Activated T-cell treated with anti-CD3 and anti-CD28 coated beads for 24 hours (primary cell): ENCODE results near the gene KRT33A.
"Not testable (repeated sequence)": the region's sequence is repeated elsewhere in the genome, so short reads cannot be mapped to it uniquely, and the experiment has no call there.

ENCODE experiments used
- DNase-seq: peaks from one replicate; pipeline ENCODE4 v3.0.0-alpha.2; 2020; ENCODE audit warnings: low read depth

KRT33A gene

DNA sequence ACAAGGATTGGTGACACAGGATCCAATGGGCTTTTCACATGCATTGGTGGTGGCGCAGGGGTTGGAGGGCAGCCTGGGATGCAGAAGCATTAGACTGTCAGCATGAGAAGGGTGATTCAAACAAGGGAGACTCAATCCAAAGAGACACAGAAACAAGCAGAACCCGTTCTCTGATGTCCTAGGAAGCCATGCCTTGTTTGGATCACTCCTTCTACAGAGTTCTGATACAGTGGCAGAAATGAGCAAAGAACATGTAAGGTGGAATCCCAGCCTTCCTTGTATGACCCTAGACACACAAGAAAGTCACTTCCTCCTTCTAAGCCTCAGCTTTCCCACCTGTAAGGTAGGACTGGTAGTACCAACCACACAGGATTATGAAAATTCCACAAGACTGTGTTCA, 13.3 kb upstream of the KRT33A start:
- no peak for DNase-seq

DNA sequence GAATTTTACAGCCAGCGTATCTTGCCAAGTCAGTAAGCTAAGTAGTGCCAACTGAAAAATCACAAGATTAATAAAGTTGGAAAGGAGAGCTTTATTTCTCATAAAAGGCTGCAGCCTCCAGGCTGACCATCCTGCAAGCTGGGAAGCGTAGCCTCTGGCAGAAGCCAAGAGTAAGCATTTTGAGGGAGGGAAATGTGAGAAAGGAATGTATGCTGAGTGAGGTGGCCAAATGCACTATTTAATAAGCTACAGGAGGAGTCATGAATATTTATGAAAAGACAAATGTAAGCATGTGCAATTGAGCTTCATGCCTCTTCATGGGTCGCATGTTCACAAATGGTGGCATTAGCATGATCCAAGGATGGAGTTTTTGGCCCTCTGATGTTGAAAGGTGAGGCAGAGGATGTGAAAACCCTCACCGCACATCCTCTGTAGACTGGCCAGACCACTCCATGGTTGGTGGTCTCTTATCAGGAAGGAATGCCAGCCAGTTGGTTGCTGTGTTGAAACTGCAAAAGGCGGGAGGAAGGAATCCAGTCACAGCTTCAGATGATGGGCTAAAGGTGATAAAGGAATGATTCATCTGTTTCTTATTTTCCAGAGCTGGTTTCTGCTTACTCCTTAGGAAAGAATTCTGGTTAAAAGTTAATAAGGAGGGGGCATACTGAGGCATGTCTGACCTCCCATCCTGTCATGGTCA, 9.8 kb upstream of the KRT33A start:
- DNase-seq: no peak

DNA sequence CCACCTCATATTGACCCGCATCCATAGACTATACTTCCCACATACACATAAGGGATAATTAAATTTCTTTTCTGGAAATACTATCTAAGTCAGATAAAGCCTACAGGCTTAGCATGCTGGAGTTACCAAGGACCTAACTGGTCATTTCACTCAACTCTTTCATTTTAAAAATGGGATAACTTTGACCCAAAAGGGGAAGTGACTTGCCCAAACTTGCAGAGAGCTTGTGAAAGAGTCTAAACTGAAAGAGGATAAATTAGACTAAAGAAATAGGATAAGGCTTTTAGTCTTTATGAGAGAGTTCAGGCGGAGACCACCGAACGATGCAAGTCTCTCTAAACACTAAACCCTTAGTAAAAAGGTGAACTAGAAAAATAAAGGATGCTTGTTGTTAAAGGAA, 3.9 kb upstream of the KRT33A start:
- no peak for DNase-seq

DNA sequence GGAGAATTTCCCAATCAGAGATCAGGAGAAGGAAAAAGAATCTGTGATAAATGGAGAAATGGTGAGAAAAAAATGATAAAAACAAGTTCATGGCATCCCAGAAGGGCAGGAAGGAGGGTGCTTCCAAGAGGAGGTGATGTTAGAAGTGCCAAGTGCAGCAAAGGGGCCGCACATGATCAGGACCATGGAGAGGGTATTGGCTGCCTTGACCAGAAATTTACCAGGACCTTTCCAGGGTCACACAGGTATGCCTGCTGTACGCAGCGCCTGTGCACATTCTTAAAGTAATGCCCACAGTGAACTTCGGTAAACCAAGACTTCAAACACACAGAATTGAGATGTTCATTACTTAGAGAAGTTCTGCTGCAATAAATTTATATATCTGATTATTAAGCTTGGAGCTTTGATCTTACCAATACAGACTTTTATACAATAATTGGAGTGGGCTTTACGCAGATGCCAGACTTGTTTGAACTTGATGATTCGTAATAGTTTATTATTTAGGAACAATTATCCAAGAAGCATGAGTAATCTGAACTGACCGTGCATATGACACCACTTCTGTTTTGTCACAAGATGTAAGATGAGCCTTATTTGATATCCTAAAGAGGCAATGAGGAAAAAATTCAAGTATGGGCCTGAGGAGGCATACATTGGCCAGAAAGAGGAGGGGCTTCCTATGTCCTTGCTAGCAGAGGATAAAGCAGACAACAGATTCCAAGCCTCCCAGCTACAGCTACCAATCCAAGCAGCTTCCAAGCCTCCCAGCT, 2.2 kb upstream of the KRT33A start:
- DNase-seq: no peak

DNA sequence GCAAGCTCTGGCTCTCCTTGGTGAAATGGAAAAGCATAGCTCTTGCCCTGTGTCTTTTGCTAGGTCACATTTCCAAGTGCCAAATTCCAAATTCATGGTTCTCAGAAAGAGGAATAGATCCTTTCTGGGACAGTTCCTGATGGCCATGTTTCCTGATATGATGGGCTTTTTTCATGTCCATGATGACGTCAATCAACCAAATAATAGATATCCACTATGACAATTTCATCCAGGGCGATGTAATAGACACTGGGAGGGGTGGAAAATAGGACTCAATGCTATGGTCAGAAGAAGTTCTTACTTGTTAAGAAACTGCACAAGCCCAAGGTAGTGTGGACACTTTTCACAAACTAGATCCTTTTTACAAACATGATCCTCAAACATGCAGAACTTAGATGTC, 549 bp upstream of the KRT33A start:
- no peak for DNase-seq

DNA sequence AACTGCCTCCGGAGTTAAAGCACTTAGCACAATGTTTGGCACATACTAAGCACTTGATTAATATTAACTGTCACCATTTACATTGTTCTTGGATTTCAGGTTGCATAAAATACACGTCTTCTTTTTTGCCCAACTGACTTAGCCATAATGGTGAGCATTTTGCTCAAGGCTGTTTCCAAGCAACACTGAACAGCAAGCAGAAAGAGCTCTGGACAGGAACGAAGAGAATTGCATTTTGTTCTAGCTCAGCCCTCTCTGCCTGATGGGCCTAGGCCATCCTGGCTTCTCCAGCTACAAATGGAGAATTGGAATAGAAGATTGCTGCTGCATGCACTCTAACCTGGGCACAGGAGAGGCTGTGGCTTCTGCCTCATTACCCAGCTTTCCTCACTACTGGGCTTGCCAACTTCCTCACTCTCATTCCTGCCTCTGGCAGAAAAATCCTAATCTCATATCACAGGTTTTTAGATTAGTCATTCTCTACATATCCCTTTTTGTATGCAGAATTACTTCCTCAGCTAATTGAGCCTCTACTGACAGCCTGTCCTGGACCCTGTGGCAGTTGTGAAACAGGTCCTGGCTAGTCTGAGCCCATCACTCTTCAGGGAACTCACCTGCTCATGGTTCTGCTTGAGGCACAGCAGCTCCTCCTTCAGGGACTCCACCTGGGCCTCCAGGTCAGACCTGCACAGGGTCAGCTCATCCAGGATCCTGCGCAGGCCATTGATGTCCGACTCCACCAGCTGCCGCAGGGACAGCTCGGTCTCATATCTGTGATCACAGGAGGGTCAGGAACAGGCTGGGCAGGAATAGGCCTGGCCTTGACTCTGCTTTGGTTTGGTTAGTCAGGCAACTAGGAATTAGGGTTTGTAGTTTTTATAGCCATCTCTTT, 2.5 kb downstream of the KRT33A start:
- DNase-seq: no peak

DNA sequence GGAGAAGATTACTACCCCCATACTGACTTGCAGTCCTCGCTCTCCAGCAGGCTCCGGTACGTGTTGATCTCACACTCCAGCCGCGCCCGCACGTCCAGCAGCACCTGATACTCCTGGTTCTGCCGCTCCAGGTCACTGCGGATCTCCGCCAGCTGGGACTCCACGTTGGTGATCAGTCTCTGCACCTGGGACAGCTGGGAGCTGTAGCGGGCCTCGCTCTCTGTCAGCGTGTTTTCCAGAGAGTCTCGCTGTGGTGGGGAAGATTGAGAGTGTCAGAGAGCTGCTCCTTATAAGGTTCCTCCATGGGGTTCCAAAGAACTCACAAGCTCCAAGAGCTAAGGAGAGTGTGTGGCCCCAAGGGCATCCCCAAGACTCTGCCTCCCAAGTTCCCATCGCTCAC, 4.2 kb downstream of the KRT33A start:
- DNase-seq: not testable (repeated sequence)

DNA sequence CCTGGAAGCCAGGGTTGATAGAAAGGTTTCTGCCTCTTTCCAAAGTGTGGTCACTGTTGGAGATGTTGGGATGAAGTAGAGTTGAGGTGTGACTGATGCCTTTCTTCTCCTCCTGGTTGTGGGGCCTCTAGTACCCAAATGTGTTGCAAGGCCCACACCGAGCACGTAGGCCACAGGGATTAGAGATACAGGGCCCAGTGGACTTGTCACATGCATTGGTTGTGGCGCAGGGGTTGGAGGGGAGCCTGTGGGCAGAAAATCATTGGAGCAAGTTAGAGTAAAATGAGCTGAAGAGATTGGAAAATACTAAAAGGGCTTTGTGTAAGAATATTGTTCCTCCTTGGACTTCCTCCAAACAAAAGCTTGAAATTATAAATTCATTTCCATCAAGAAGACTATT, 4.6 kb downstream of the KRT33A start:
- no peak for DNase-seq

DNA sequence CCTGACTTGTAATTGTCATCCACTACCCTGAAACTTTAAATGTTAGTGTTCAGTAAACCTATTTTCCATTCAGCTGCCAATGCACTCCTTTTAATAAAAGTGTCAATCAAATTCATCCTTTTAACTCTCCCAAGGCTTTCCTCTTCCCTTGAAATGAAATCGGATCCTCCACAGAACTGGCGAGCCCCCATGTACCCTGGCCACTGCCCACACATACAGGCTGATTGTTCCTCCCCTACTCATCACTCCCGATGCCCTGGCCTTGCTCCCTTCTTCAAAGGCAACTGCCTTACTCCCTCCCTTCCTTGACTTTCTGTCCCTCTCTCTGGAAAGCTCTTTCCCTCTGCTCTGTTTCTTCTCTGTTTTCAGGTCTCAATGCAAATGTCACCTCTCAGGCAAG, 7.6 kb downstream of the KRT33A start:
- DNase-seq: no peak

DNA sequence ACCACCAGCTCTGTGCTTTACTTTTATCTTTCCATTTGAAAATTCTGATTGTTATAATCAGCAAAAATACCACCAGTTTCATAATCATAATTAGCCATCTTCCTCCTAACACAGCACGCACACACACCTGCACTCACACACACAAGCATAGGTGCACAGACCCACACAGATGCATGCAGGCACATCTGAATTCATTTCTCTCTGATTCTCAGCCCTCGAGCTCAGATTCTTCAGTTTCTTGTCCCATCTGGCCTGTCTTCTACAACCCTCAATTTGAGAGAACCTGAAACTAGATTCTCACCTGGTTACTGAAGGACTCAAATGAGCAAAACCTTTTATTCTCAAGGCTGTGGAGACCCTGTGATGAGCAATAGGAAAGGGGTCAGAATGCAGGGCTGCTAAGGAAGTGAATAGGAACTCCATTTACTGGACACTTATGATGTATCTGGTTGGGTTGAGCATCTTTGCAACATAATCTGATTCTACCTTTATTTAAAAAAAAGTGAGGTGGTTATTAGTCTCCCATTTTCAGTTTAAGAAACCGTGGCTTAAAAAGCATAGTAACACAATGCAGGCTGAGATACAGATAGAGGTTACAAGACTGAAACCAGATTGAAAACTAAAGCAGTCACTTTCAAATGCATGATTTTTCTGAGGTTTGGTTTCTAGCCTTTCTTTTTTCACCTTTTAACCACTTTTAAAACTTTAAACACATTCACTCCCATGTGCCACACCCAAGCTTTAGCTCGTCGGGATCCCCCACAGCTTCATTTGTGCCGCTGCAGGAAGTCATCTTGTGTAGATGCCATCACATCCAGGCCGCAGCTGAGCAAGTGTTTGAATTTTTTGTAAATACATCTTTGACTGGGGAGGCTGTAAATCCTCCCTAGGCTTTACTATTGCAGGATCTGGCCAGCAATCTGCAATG, 9.4 kb downstream of the KRT33A start:
- peak; percentile 27 for DNase-seq

DNA sequence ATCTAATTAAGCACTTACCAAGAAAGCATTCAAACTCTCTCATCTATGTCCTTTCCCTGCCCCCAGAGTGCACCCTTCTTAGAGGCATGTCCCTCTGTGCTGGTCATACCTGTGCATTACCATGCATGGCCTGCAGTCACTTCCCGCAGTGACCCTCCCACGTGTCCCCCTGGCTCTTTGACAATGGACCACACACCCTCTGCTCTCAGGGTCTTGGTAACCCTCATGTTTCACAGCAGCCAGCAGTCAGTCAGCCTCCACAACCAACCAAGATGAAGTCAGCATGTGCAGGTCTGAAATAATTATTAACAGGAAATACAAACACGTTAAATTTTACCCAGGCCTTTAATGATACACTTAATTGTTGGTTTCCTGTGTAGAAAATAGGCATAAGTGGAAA, 10.1 kb downstream of the KRT33A start:
- DNase-seq: no peak

DNA sequence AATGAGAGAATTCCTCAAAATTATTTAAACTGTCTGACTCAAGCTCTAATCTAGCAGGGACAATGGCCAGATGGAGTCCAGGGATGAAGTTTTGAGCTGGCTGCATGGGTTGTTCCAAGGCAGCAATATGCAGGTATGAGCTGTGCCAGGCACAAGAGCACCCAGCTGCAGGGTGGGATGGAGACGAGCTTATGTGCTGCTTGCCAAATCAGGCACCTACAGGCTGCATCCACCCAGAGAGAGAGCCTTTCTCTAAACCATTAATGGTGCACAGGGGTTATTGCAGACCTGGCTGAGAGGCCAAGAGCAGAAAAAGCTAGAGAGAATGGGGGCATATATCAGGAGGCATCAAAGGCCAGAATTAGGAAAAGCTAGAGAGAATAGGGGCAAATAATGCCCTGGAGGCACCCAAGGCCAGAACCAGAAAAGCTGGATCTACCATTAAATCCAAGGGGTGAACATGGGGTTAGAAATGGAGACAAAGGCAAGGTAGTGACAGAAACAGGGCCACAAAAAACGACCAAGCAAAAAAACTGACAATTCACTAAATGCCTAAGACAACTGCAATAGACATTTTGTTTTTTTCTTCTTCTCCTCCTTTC, 11.0 kb downstream of the KRT33A start:
- no peak for DNase-seq

DNA sequence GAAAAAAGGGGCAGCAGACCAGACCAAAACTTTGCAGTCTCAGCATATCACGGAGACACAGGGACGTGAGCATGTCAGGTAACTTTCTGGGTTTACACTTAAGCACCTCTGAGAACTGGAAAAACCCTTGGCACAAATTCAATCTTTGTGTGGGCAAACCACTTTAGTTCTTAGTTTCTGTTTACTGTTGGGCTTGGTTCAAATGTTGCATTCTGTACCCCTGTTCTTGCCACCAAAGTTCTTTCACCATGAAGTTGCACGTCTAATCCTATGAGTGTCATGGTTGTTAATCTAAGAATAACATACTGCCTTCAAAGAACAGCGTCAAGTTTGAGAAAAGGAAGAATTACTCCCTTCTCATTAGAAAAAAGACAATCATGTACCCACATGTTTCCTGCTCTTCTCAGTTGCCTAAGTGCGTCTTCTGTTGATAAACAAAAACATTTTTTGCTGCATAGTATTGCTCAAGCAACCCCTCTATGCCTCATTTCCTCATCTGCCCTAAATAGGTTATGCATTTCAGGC, 11.6 kb downstream of the KRT33A start:
- peak; percentile 26 for DNase-seq

DNA sequence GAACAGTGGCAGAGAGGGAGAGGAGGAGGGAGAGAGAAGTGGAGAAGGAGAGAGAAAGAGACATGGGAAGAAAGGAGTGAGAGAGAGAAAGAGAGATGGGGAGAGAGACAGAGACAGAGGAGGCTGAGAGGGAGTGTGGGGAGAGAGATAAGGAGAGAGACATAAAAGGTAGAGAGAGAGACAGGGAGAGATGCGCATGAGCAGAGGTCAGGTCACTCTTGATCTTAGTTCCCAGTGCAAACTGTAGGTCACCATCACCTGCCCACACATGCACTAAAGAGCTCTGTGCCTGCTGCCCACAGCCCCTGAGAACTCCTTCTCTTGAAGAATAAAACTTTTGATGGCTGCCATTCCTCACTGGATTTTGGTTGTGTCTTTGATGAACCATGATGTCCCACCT, 14.9 kb downstream of the KRT33A start:
- DNase-seq: no peak

DNA sequence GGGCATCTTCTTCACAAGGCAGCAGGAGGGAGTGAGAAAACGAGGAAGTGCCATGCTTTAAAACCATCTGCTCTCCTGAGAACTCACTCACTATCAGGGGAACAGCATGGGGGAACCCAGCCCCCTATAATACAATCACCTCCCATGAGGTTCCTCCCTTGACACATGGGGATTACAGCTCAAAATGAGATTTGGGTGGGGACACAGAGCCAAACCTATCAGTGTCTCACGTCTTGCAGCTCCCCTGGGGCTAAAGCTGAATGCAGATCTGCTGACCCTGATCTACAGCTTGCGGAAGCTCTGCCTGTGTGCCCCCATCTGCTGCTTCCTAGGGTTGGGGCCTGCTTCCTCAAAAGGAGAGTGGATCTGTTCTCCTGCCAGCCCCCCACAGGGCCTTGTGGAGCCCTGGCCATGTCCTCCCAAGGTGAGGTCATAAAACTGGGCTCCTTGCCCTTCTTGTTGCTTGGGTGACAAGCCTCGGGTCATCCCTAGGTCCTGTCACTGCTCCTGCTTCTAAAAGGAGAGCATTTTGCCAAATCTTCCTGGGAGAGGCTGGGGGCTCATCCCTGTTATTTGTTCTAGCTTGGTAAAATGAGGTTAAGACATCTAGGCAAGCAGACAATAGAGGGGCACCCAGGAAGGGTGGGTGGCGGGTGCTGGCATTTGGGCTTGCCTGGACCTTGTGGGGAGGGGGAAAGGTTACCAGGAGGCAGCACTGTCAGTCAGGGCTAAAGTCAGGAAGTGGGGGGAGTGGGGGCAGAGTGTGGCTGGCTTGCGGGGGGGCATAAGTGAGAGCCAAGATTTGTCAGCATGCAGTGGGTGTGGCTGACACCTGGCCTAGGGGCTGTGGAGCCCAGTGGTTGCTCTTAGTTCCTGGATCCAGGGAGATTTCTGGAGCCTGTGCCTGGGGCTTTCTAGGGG, 16.0 kb downstream of the KRT33A start:
- no peak for DNase-seq

DNA sequence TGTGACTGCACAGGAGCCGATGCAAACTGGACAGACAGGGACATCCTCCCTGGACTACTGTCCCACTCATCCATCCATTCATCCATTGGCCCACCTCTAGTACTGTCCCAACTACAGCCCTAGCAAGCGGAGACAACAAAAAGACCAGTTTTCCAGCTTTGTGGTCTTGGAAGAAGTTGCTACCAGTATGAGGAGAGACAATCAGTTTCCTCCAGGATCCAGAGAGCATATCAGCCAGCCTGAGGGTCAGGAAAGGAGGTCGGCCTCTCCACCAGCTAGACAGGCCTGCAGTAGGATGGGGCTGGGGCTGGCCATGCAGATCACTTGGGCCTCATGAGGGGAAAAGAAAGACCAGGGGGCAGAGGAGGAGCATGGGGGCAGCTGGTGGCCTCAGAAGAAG, 16.8 kb downstream of the KRT33A start:
- no peak for DNase-seq

DNA sequence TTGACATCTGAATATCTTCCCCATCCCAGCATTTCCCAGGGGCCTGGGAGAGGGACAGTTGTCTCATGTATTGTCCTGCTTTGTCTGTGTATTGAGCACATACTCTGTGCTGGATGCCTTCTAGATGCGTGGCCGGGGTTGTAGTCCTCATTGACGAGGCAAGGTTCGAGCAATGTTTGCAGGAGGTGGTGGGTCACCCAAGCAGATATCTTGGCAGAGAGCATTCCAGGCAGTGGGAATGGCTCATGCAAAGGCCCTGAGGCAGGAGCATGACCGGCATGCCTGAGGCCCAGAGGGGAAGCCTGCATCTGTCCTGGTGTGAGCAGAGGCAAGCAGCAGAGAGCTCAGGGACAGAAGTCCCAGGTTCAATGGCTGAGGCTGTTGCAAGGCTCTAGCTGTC, 17.5 kb downstream of the KRT33A start:
- DNase-seq: no peak

DNA sequence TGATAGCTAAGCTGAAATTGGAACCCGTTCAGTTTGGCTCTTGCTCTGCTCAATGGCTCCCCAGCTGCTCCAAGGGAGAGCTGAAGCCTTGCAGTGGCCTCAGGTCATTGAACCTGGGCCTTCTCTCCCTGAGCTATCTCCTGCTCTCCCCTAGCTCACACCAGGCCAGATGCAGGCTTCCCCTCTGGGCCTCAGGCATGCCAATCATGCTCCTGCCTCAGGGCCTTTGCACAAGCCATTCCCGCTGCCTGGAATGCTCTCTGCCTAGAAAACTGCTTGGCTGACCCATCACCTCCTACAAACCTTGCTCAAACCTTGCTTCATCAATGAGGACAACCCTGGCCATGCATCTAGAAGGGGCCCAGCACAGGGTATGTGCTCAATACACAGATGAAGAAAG, 18.4 kb downstream of the KRT33A start:
- no peak for DNase-seq

DNA sequence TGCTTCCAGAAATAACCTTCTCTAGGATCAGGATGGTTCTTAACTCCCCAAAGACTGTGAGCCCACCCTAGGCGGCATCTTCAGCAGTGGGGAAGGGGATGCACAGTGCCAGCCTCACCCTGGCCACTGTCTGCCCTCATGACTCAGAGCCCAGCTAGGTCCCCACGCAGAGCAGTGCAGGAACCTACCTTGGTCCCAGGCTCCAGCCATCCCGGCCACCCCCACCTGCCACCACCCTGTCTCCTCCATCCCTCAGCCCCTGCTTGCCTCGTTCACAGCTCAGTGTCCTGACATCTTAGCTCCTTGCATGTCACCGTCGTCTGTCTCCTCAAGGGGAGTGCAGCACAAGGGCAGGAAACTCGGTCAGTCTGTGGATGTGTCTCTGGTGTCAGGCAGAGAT, 19.0 kb downstream of the KRT33A start:
- DNase-seq: no peak
